Epithelial cell of proximal tubule (primary cell): ENCODE results near the gene KAT6B. TPM values are rescaled to one million over a fixed set of nuclear protein-coding genes. Genes with fewer than 3 reads are reported as not detected.

Experiments
- DNase-seq: peaks from one replicate; pipeline ENCODE4 v3.0.0-alpha.2; 2011; ENCODE audit warnings: low read depth
- H3K4me3 ChIP-seq: 2 replicates; pipeline ENCODE4 v1.5.1; 2011; ENCODE audit warnings: low read depth, mild to moderate bottlenecking, low read length
- total RNA-seq: library from RNA; depleted of rRNA; stranded (reverse); fragments of >200 nt; gene quantifications from 2 replicates; pipeline ENCODE4 v1.2.3, GENCODE V29; 2015
- TF ChIP-seq, protein P1 (sequence below): conservative IDR thresholded peaks from 2 replicates; pipeline ENCODE4 v1.5.1; 2012; ENCODE audit warnings: low read depth, mild to moderate bottlenecking, low read length

Gene KAT6B
- total RNA-seq, 1 donor from 2014 or later = 10.1 TPM

GRCh38 chr10:74906611-74907198, 80.3 kb downstream of the KAT6B start:
- TF ChIP-seq, protein P1, sequence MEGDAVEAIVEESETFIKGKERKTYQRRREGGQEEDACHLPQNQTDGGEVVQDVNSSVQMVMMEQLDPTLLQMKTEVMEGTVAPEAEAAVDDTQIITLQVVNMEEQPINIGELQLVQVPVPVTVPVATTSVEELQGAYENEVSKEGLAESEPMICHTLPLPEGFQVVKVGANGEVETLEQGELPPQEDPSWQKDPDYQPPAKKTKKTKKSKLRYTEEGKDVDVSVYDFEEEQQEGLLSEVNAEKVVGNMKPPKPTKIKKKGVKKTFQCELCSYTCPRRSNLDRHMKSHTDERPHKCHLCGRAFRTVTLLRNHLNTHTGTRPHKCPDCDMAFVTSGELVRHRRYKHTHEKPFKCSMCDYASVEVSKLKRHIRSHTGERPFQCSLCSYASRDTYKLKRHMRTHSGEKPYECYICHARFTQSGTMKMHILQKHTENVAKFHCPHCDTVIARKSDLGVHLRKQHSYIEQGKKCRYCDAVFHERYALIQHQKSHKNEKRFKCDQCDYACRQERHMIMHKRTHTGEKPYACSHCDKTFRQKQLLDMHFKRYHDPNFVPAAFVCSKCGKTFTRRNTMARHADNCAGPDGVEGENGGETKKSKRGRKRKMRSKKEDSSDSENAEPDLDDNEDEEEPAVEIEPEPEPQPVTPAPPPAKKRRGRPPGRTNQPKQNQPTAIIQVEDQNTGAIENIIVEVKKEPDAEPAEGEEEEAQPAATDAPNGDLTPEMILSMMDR = no peak
- no peak overlapping the region for H3K4me3 ChIP-seq
- no peak for DNase-seq

- TF ChIP-seq, protein P1 = no peak
- DNase-seq = no peak
- no peak overlapping the region for H3K4me3 ChIP-seq
Observed at GRCh38 chr10:74909670-74910069, 83.3 kb downstream of the KAT6B start.

DNA sequence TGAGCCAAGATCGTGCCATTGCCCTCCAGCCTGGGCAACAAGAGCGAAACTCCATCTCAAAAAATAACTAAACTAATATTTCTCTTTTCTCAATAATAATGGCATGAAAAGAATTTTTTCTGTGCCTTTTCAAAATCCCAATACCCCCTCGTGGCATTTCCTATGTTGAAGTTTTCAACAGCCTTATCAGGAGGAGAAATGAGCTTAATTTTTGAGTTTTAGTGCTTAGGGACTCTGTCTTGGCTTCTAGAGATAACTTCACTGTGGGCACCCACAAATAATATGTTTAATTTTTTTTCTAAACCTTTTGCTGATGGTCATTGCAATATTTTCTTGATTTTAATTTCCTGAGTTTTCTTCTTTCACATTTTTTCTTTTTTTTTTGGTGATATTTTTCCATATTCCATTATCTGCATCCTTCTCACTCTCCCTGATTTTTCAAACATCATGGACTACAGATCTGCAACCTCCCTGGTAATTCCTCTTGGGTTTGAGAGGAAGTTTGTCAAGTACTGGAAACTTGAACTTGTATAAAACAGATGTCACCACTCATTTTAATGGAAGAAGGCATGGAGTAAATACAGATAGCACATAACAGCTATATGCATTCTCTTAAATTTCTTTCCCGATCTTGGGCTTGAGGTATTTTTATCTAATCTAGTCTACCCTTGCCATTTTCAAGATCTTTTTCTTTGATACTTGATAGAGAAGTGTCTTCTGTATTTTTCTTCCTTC, 84.0 kb downstream of the KAT6B start:
- H3K4me3 ChIP-seq = no peak overlapping the region
- TF ChIP-seq, protein P1 = no peak
- no peak for DNase-seq

DNA sequence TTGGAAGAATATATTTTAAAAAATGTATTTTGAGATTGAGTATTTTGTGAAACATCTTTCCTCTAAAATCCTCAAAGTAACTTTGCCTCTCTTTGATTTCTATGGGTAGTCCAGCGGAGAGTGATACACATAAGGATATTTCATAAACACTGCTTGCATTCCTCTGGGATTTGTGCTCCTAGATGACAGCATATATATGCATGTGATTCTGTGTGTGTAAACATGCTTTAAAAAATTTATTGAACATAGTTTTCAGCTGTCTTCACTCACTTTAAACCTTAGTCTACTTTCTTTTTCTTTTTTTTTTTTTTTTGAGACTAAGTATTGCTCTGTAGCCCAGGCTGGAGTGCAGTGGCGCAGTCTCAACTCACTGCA, 84.6 kb downstream of the KAT6B start:
- DNase-seq = no peak
- no peak overlapping the region for H3K4me3 ChIP-seq
- TF ChIP-seq, protein P1 = no peak

- H3K4me3 ChIP-seq = no peak overlapping the region
- TF ChIP-seq, protein P1 = no peak
- no peak for DNase-seq
Observed at GRCh38 chr10:74912182-74912581, 85.8 kb downstream of the KAT6B start.

GRCh38 chr10:74912682-74913081, 86.3 kb downstream of the KAT6B start:
- TF ChIP-seq, protein P1 = no peak

More at GRCh38 chr10:74912682-74913081, 86.3 kb downstream of the KAT6B start:
- no peak overlapping the region for H3K4me3 ChIP-seq
- DNase-seq = no peak
